ENCODE measurements around the gene CDC42EP5.
"Not testable (repeated sequence)": the region's sequence is repeated elsewhere in the genome, so short reads cannot be mapped to it uniquely, and the experiment has no call there.

The CDC42EP5 gene

GRCh38 chr19:54489341-54489740 is 16.2 kb upstream of the CDC42EP5 start:
- DNase-seq: no peak

GRCh38 chr19:54485851-54486250 is 12.8 kb upstream of the CDC42EP5 start:
- DNase-seq: no peak

- no peak for DNase-seq
These were observed 11.4 kb upstream of the CDC42EP5 start for GRCh38 chr19:54484451-54484850.

GRCh38 chr19:54482889-54483288 is 9.8 kb upstream of the CDC42EP5 start:
- DNase-seq: no peak

- DNase-seq: peak; percentile 24
These were observed 8.3 kb upstream of the CDC42EP5 start for GRCh38 chr19:54481326-54481930.

GRCh38 chr19:54480051-54480450 is 7.0 kb upstream of the CDC42EP5 start:
- DNase-seq: no peak

GRCh38 chr19:54478677-54479266 is 5.7 kb upstream of the CDC42EP5 start:
- peak; percentile 8 for DNase-seq

- DNase-seq: no peak
These were observed 4.6 kb upstream of the CDC42EP5 start for GRCh38 chr19:54477650-54478049.

- DNase-seq: no peak
These were observed 2.6 kb upstream of the CDC42EP5 start for GRCh38 chr19:54475706-54476105.

- DNase-seq: no peak
These were observed 836 bp upstream of the CDC42EP5 start for GRCh38 chr19:54473892-54474372.

- no peak for DNase-seq
These were observed 1.9 kb downstream of the CDC42EP5 start for GRCh38 chr19:54470991-54471782.

- DNase-seq: no peak
These were observed 2.7 kb downstream of the CDC42EP5 start for GRCh38 chr19:54470276-54470887.

- no peak for DNase-seq
These were observed 3.6 kb downstream of the CDC42EP5 start for GRCh38 chr19:54469496-54469934.

GRCh38 chr19:54466110-54466480 is 7.0 kb downstream of the CDC42EP5 start:
- DNase-seq: not testable (repeated sequence)

GRCh38 chr19:54465426-54466109 is 7.5 kb downstream of the CDC42EP5 start:
- no peak for DNase-seq

GRCh38 chr19:54464630-54465425 is 8.3 kb downstream of the CDC42EP5 start:
- no peak for DNase-seq

GRCh38 chr19:54464044-54464629 is 9.0 kb downstream of the CDC42EP5 start:
- DNase-seq: peak; percentile 35

GRCh38 chr19:54463531-54464043 is 9.5 kb downstream of the CDC42EP5 start, which contains the start of gene LENG9:
Gene LENG9 (minus strand): TSS chr19:54463778. CDS start chr19:54463526, 252 bp downstream.
- peak; percentile 56 for DNase-seq

GRCh38 chr19:54462655-54463530 is 10.2 kb downstream of the CDC42EP5 start:
- DNase-seq: no peak

- no peak for DNase-seq
These were observed 10.9 kb downstream of the CDC42EP5 start for GRCh38 chr19:54462047-54462654.
